H9 (cell line): Measurements from ENCODE around the gene RELL1. TPM values are rescaled to one million over a fixed set of nuclear protein-coding genes. Genes with fewer than 3 reads are reported as not detected.

Experiments used
- DNase-seq: peaks from one replicate; pipeline ENCODE4 v3.0.0-alpha.2; 2017
- H2AFZ ChIP-seq: one replicate; pipeline ENCODE4 v1.6.1; 2013; ENCODE audit warnings: mild to moderate bottlenecking, low read length, control low read depth, moderate library complexity
- H2AK5ac ChIP-seq: 2 replicates; pipeline ENCODE4 v1.6.1; 2013; ENCODE audit warnings: low read length, control low read depth, mixed read lengths; ENCODE audit not compliant: insufficient read length
- H2BK120ac ChIP-seq: one replicate; pipeline ENCODE4 v1.6.1; 2013; ENCODE audit warnings: low read depth, mild to moderate bottlenecking, low read length, control low read depth, inconsistent platforms; ENCODE audit not compliant: poor library complexity, severe bottlenecking
- H2BK12ac ChIP-seq: 2 replicates; pipeline ENCODE4 v1.6.1; 2013; ENCODE audit warnings: low read length, control low read depth, mixed read lengths, low read depth; ENCODE audit not compliant: insufficient read length
- H2BK15ac ChIP-seq: 2 replicates; pipeline ENCODE4 v1.6.1; 2013; ENCODE audit warnings: low read depth, low read length, control low read depth
- H2BK20ac ChIP-seq: one replicate; pipeline ENCODE4 v1.6.1; 2013; ENCODE audit warnings: low read depth, mild to moderate bottlenecking, low read length, control low read depth, inconsistent platforms; ENCODE audit not compliant: poor library complexity, severe bottlenecking
- H2BK5ac ChIP-seq: 2 replicates; pipeline ENCODE4 v1.6.1; 2013; ENCODE audit warnings: low read length, control low read depth, mixed read lengths; ENCODE audit not compliant: insufficient read length
- H3K14ac ChIP-seq: 2 replicates; pipeline ENCODE4 v1.6.1; 2013; ENCODE audit warnings: low read length, control low read depth; ENCODE audit not compliant: insufficient read depth
- H3K18ac ChIP-seq: 2 replicates; pipeline ENCODE4 v1.6.1; 2013; ENCODE audit warnings: low read depth, mild to moderate bottlenecking, mixed read lengths, low read length, control low read depth; ENCODE audit not compliant: insufficient read length
- H3K23ac ChIP-seq: 2 replicates; pipeline ENCODE4 v1.6.1; 2013; ENCODE audit warnings: low read length, control low read depth, mixed read lengths, low read depth; ENCODE audit not compliant: insufficient read length
- H3K23me2 ChIP-seq: 2 replicates; pipeline ENCODE4 v1.6.1; 2013; ENCODE audit warnings: low read depth, mild to moderate bottlenecking, mixed read lengths, low read length, control low read depth; ENCODE audit not compliant: insufficient read length, poor library complexity, severe bottlenecking
- H3K27ac ChIP-seq: 2 replicates; pipeline ENCODE4 v1.5.1; 2013; ENCODE audit warnings: low read length, control low read depth, mixed read lengths, low read depth; ENCODE audit not compliant: insufficient read length
- H3K27me3 ChIP-seq: 2 replicates; pipeline ENCODE4 v1.6.1; 2013; ENCODE audit warnings: low read length, control low read depth, inconsistent platforms; ENCODE audit not compliant: insufficient read depth
- H3K4ac ChIP-seq: 2 replicates; pipeline ENCODE4 v1.6.1; 2013; ENCODE audit warnings: low read depth, mild to moderate bottlenecking, control low read depth, inconsistent platforms, low read length, moderate library complexity
- H3K4me1 ChIP-seq: 2 replicates; pipeline ENCODE4 v1.6.1; 2013; ENCODE audit warnings: low read length, control low read depth, inconsistent platforms; ENCODE audit not compliant: insufficient read depth
- H3K4me2 ChIP-seq: 2 replicates; pipeline ENCODE4 v1.6.1; 2013; ENCODE audit warnings: low read length, control low read depth, mixed read lengths; ENCODE audit not compliant: insufficient read length, insufficient read depth
- H3K56ac ChIP-seq: 2 replicates; pipeline ENCODE4 v1.6.1; 2013; ENCODE audit warnings: low read depth, mild to moderate bottlenecking, mixed read lengths, low read length, control low read depth; ENCODE audit not compliant: insufficient read length
- H3K79me1 ChIP-seq: 2 replicates; pipeline ENCODE4 v1.6.1; 2013; ENCODE audit warnings: low read depth, mild to moderate bottlenecking, moderate library complexity, low read length, control low read depth, inconsistent platforms; ENCODE audit not compliant: insufficient read depth, poor library complexity, severe bottlenecking
- H3K79me2 ChIP-seq: 2 replicates; pipeline ENCODE4 v1.6.1; 2013; ENCODE audit warnings: low read length, control low read depth, inconsistent platforms; ENCODE audit not compliant: insufficient read depth
- H3K9ac ChIP-seq: 2 replicates; pipeline ENCODE4 v1.6.1; 2013; ENCODE audit warnings: low read length, control low read depth, mixed read lengths; ENCODE audit not compliant: insufficient read length; ENCODE audit errors: extremely low read depth
- H3K9me3 ChIP-seq: one replicate; pipeline ENCODE4 v1.6.1; 2013; ENCODE audit warnings: low read depth, low read length, inconsistent platforms; ENCODE audit not compliant: control insufficient read depth
- H3T11ph ChIP-seq: one replicate; pipeline ENCODE4 v1.6.1; 2013; ENCODE audit warnings: mild to moderate bottlenecking, low read length, control low read depth, inconsistent platforms
- H4K20me1 ChIP-seq: one replicate; pipeline ENCODE4 v1.6.1; 2013; ENCODE audit not compliant: control insufficient read depth, insufficient read length, insufficient read depth
- H4K5ac ChIP-seq: 2 replicates; pipeline ENCODE4 v1.6.1; 2013; ENCODE audit warnings: low read depth, mild to moderate bottlenecking, mixed read lengths, low read length, control low read depth; ENCODE audit not compliant: insufficient read length
- H4K8ac ChIP-seq: replicated peaks from 2 replicates; pipeline ENCODE4 v1.6.1; 2013; ENCODE audit warnings: low read length, control low read depth, mixed read lengths, low read depth; ENCODE audit not compliant: insufficient read length
- H4K91ac ChIP-seq: 2 replicates; pipeline ENCODE4 v1.6.1; 2013; ENCODE audit warnings: low read depth, mild to moderate bottlenecking, moderate library complexity, mixed read lengths, low read length, control low read depth; ENCODE audit not compliant: insufficient read length
- H3K27ac Mint-ChIP-seq, 3 experiments: 2 replicates in 2 of 3; 3 replicates in 1 of 3; pipeline ENCODE4 v1.8.0; 2020 to 2021; ENCODE audit warnings: mixed read lengths in 3 of 3, mild to moderate bottlenecking in 1 of 3, moderate library complexity in 1 of 3
- H3K27me3 Mint-ChIP-seq: 2 replicates; pipeline ENCODE4 v1.8.0; 2021; ENCODE audit warnings: low read depth, mild to moderate bottlenecking, moderate library complexity, mixed read lengths
- H3K36me3 Mint-ChIP-seq, 3 experiments: 2 replicates in 2 of 3; 3 replicates in 1 of 3; pipeline ENCODE4 v1.8.0; 2020 to 2021; ENCODE audit warnings: low read depth in 3 of 3, mixed read lengths in 3 of 3; ENCODE audit not compliant: insufficient read depth in 1 of 3
- H3K4me1 Mint-ChIP-seq, 2 experiments: 2 replicates each; pipeline ENCODE4 v1.8.0; 2020; ENCODE audit warnings: mixed read lengths in 2 of 2
- H3K4me3 Mint-ChIP-seq, 2 experiments: 2 replicates in 1 of 2; 3 replicates in 1 of 2; pipeline ENCODE4 v1.8.0; 2020 to 2021; ENCODE audit warnings: mild to moderate bottlenecking in 2 of 2, mixed read lengths in 2 of 2, moderate library complexity in 1 of 2
- H3K9me3 Mint-ChIP-seq, 2 experiments: 2 replicates in 1 of 2; 3 replicates in 1 of 2; pipeline ENCODE4 v1.8.0; 2020; ENCODE audit warnings: mild to moderate bottlenecking in 2 of 2, mixed read lengths in 2 of 2, moderate library complexity in 1 of 2
- WGBS: extraction: QIAGEN DNeasy Blood & Tissue Kit; methylation state at CpG from one replicate; pipeline ENCODE4 v1.1.7; 2013; ENCODE audit warnings: missing lambda C conversion rate, low lambda C conversion rate, mixed read lengths; ENCODE audit not compliant: insufficient read length; ENCODE audit errors: extremely low coverage; 5-methylcytosine and 5-hydroxymethylcytosine counted together
- total RNA-seq: library from RNA; stranded (reverse); gene quantifications from 2 replicates; pipeline ENCODE4 v1.2.1, GENCODE V29; 2021
- TF ChIP-seq, protein P1 (sequence below): fragments of 200-600 bp; sonication (generic); conservative IDR thresholded peaks from 3 replicates; pipeline ENCODE4 v1.8.0; 2021; ENCODE audit warnings: antibody characterized with exemption, mild to moderate bottlenecking

The RELL1 gene
- total RNA-seq, 1 experiment from 2014 or later, result 10.8 TPM

DNA sequence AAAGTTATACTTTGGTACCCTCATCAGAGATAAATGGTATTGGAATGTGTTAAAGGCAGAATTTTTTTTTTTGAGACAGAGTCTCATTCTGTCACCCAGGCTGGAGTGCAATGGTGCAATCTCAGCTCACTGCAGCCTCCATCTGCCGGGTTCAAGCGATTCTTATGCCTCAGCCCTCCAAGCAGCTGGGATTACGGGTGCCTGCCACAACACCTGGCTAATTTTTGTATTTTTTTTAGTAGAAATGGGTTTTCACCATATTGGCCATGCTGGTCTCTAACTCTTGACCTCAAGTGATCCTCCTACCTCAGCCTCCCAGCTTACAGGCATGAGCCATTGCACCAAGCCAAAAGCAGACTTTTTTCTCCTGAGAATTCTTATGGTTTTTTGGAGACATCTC lies 11.4 kb upstream of the RELL1 start:
- peaks cover 2 to 8% of the 10 kb centered on the region in 2 experiments; a peak in 3 of 5 replicates for H3K9me3 Mint-ChIP-seq
- H4K5ac ChIP-seq, result no peak overlapping the region
- no peak overlapping the region for H3K18ac ChIP-seq
- no peak overlapping the region for H2BK20ac ChIP-seq
- TF ChIP-seq, protein P1, sequence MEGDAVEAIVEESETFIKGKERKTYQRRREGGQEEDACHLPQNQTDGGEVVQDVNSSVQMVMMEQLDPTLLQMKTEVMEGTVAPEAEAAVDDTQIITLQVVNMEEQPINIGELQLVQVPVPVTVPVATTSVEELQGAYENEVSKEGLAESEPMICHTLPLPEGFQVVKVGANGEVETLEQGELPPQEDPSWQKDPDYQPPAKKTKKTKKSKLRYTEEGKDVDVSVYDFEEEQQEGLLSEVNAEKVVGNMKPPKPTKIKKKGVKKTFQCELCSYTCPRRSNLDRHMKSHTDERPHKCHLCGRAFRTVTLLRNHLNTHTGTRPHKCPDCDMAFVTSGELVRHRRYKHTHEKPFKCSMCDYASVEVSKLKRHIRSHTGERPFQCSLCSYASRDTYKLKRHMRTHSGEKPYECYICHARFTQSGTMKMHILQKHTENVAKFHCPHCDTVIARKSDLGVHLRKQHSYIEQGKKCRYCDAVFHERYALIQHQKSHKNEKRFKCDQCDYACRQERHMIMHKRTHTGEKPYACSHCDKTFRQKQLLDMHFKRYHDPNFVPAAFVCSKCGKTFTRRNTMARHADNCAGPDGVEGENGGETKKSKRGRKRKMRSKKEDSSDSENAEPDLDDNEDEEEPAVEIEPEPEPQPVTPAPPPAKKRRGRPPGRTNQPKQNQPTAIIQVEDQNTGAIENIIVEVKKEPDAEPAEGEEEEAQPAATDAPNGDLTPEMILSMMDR, result no peak
- no peaks in the 10 kb centered on the region for H3K79me2 ChIP-seq
- no peak for DNase-seq
- no peak overlapping the region for H2BK12ac ChIP-seq
- H3K14ac ChIP-seq, result no peak overlapping the region
- no peak overlapping the region for H2BK120ac ChIP-seq
- no peaks in the 10 kb centered on the region for H4K20me1 ChIP-seq
- H3K4ac ChIP-seq, result no peak overlapping the region
- peaks cover 3 to 4% of the 10 kb centered on the region in 2 experiments for H3K4me1 Mint-ChIP-seq
- H3T11ph ChIP-seq, result no peak overlapping the region
- no peak overlapping the region for H4K91ac ChIP-seq
- no peaks in the 10 kb centered on the region for H3K79me1 ChIP-seq
- H3K23me2 ChIP-seq, result no peaks in the 10 kb centered on the region
- no peak overlapping the region for H3K23ac ChIP-seq
- H3K27ac ChIP-seq, result no peak overlapping the region
- no peak overlapping the region for H4K8ac ChIP-seq
- no peak overlapping the region for H3K4me3 Mint-ChIP-seq
- no peaks in the 10 kb centered on the region for H3K4me1 ChIP-seq
- no peaks in the 10 kb centered on the region for H3K27me3 ChIP-seq
- no peak overlapping the region for H2AFZ ChIP-seq
- H3K56ac ChIP-seq, result no peak overlapping the region
- no peaks in the 10 kb centered on the region; a peak in 1 of 7 replicates for H3K36me3 Mint-ChIP-seq
- H3K27ac Mint-ChIP-seq, result no peak overlapping the region
- no peaks in the 10 kb centered on the region for H3K9me3 ChIP-seq
- H3K4me2 ChIP-seq, result no peak overlapping the region
- no peak overlapping the region for H2BK5ac ChIP-seq
- no CpG with 5 or more reads among the region's 3 CpGs for WGBS
- no peak overlapping the region for H2BK15ac ChIP-seq
- no peak overlapping the region for H3K9ac ChIP-seq
- no peaks in the 10 kb centered on the region for H3K27me3 Mint-ChIP-seq
- no peak overlapping the region for H2AK5ac ChIP-seq
